Measurements from ENCODE around the gene AMFR.

GRCh38 chr16:56423584-56424403, 1.6 kb downstream of the AMFR start:
- TF ChIP-seq CTCF (IDR thresholded peaks at IDR 0.05 in 2 of 3, conservative IDR thresholded peaks at IDR 0.05 in 1 of 3; ENCODE audit: control insufficient read depth in 2 of 3, extremely low read depth in 1 of 3, insufficient read depth in 1 of 3, low read depth in 3 of 3, low read length in 3 of 3) (no peak), ZZZ3 (IDR thresholded peaks at IDR 0.05; ENCODE audit: control insufficient read depth, insufficient read length, low read depth) (no peak)

Measured in GM12878 (cell line).